T-cell (primary cell): ENCODE results near the gene UBE2I. TPM values are rescaled to one million over a fixed set of nuclear protein-coding genes. Genes with fewer than 3 reads are reported as not detected.

Experiments
- ATAC-seq, 4 experiments: fragments of 200-7000 bp in 3 of 4; fragments of 150-1000 bp in 1 of 4; cut with Tn5 transposase; replicated peaks in 1 of 4; 1 replicate in 3 of 4; 2 replicates in 1 of 4; pipeline ENCODE4 v1.10.0; 2021; ENCODE audit warnings: moderate library complexity in 3 of 4, mild to moderate bottlenecking in 2 of 4, moderate number of reproducible peaks in 1 of 4
- CTCF ChIA-PET, 2 donors: fragments of 300-600 bp; sonication (Branson Sonifier 250); formaldehyde crosslinking; loops; one replicate each; lab custom pipeline; 2022; ENCODE audit warnings: antibody characterized with exemption in 2 of 2; lab: Charles Lee
- POLR2A ChIA-PET, 2 donors: fragments of 300-600 bp; sonication (Branson Sonifier 250); formaldehyde crosslinking; loops; one replicate each; lab custom pipeline; 2022; ENCODE audit warnings: antibody characterized with exemption in 2 of 2; lab: Charles Lee
- DNase-seq, 35 experiments: peaks; one replicate each; pipeline versions ENCODE4 v3.0.0 to v3.0.0-alpha.2; 2013 to 2023
- H3K27ac ChIP-seq: one replicate; pipeline ENCODE4 v1.5.1; 2013; ENCODE audit warnings: low read length
- H3K27me3 ChIP-seq, 2 experiments: replicated peaks in 1 of 2; 1 replicate in 1 of 2; 2 replicates in 1 of 2; pipeline versions ENCODE4 v1.6.1 to v1.7.0; 2013; ENCODE audit warnings: low read length in 1 of 2, mixed read lengths in 1 of 2; ENCODE audit not compliant: control insufficient read depth in 2 of 2, insufficient read depth in 2 of 2; ENCODE audit errors: extremely low read depth in 1 of 2
- H3K36me3 ChIP-seq, 2 donors: 1 replicate in 1 of 2; 2 replicates in 1 of 2; pipeline versions ENCODE4 v1.6.1 to v1.7.0; 2013; ENCODE audit warnings: low read length in 1 of 2; ENCODE audit not compliant: control insufficient read depth in 2 of 2, insufficient read depth in 1 of 2; ENCODE audit errors: extremely low read depth in 1 of 2
- H3K4me1 ChIP-seq, 2 experiments: 1 replicate in 1 of 2; 2 replicates in 1 of 2; pipeline versions ENCODE4 v1.6.1 to v1.7.0; 2013; ENCODE audit warnings: low read length in 2 of 2, mixed read lengths in 1 of 2; ENCODE audit not compliant: insufficient read depth in 2 of 2, control insufficient read depth in 1 of 2; ENCODE audit errors: extremely low read depth in 1 of 2
- H3K4me3 ChIP-seq, 2 donors: 1 replicate in 1 of 2; 2 replicates in 1 of 2; pipeline versions ENCODE4 v1.5.1 to v1.7.0; 2013; ENCODE audit warnings: mild to moderate bottlenecking in 2 of 2, low read length in 1 of 2, moderate library complexity in 1 of 2; ENCODE audit not compliant: control insufficient read depth in 1 of 2; ENCODE audit errors: extremely low read depth in 1 of 2
- H3K9me3 ChIP-seq: 2 replicates; pipeline ENCODE4 v1.7.0; 2013
- H3K27ac Mint-ChIP-seq, 2 donors: one replicate each; pipeline ENCODE4 v1.8.0; 2020 to 2021; ENCODE audit warnings: mild to moderate bottlenecking in 2 of 2, mixed read lengths in 2 of 2
- H3K27me3 Mint-ChIP-seq, 2 donors: one replicate each; pipeline ENCODE4 v1.8.0; 2021 to 2022; ENCODE audit warnings: mixed read lengths in 2 of 2
- H3K36me3 Mint-ChIP-seq: one replicate; pipeline ENCODE4 v1.8.0; 2021; ENCODE audit warnings: mixed read lengths
- H3K4me1 Mint-ChIP-seq, 3 donors: one replicate each; pipeline ENCODE4 v1.8.0; 2020 to 2022; ENCODE audit warnings: mixed read lengths in 3 of 3, mild to moderate bottlenecking in 1 of 3
- H3K4me3 Mint-ChIP-seq, 3 donors: one replicate each; pipeline ENCODE4 v1.8.0; 2020 to 2022; ENCODE audit warnings: mild to moderate bottlenecking in 3 of 3, mixed read lengths in 3 of 3, moderate library complexity in 3 of 3
- H3K9me3 Mint-ChIP-seq, 3 donors: one replicate each; pipeline ENCODE4 v1.8.0; 2020 to 2022; ENCODE audit warnings: mixed read lengths in 3 of 3
- WGBS: methylation state at CpG from one replicate; pipeline ENCODE4 v1.1.5; 2013; ENCODE audit warnings: missing lambda C conversion rate; ENCODE audit not compliant: insufficient coverage; 5-methylcytosine and 5-hydroxymethylcytosine counted together
- total RNA-seq, 35 experiments: library from RNA in 6 of 35; stranded (reverse) in 6 of 35; fragments of 120-200 nt in 1 of 35; gene quantifications; one replicate each; pipeline versions ENCODE4 v1.2.1 to v1.2.4 and lab custom pipeline; 2013 to 2026

Gene UBE2I
- total RNA-seq, 5 donors from 2014 or later (not counting 1 experiment from before 2014, with no cell fraction given), result 173 to 247 (median 190) TPM

DNA sequence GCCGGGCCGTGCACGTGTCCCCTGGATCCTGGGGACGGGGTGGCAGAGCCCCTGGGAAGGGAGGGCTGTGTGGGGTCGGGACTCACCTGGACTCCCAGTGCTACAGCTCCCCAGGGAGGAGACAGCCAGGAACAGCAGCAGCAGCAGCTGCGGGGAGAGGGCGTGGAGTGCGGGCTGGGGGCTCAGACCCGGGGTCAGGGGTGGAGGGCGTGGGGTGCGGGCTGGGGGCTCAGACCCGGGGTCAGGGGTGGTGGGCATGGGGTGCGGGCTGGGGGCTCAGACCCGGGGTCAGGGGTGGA, 32.9 kb upstream of the UBE2I start:
- Mint-ChIP-seq H3K4me3 (no peak overlapping the region), H3K36me3 (no peaks in the 10 kb centered on the region), H3K9me3 (no peaks in the 10 kb centered on the region), H3K27me3 (peaks cover 15 to 25% of the 10 kb centered on the region in 2 donors), H3K27ac (no peak overlapping the region), H3K4me1 (peaks cover 0 to 2% (median under 1%) of the 10 kb centered on the region in 3 donors)
- no peak overlapping the region for H3K4me3 ChIP-seq
- H3K27me3 ChIP-seq, result peaks cover 0 to 71% of the 10 kb centered on the region in 2 experiments
- no peaks in the 10 kb centered on the region for H3K9me3 ChIP-seq
- ATAC-seq (no peak), DNase-seq (no peak)
- WGBS, result 92% methylated on average over 4 of the region's 14 CpGs
- H3K36me3 ChIP-seq, result no peaks in the 10 kb centered on the region
- H3K4me1 ChIP-seq, result peaks cover 0 to 9% of the 10 kb centered on the region in 2 experiments
- POLR2A ChIA-PET, result no interaction called here
- no peak overlapping the region for H3K27ac ChIP-seq
- CTCF ChIA-PET, result no interaction called here

DNA sequence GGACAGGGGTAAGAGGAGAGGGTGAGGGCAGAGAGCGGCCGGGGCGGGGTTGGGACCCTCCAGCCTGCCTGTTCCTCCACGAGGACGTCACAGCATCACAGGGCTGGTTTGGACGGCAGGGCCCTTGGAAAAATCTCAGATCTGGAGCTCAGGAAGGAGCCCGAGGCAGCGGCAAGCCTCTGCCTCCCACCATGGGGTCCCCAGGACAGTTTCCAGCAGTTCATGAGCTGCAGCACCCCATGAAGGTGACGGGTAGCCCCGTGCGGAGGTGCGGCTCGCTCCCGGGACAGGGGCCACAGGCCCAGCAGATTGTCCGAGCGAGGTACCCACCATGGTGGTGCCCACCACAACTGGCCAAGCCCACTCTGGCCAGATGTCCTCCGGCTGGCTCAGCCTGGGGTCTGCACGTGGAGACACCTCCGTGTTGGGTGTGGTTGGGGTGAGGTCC, 32.3 kb upstream of the UBE2I start:
- Histone ChIP-seq H3K27ac (no peak overlapping the region), H3K4me3 (no peak overlapping the region), H3K36me3 (no peaks in the 10 kb centered on the region), H3K4me1 (peaks cover 0 to 3% of the 10 kb centered on the region in 2 experiments), H3K27me3 (peaks cover 0 to 67% of the 10 kb centered on the region in 2 experiments), H3K9me3 (no peaks in the 10 kb centered on the region)
- Mint-ChIP-seq H3K27ac (no peak overlapping the region), H3K4me3 (no peak overlapping the region), H3K36me3 (no peaks in the 10 kb centered on the region), H3K27me3 (peaks cover 15 to 24% of the 10 kb centered on the region in 2 donors), H3K9me3 (no peaks in the 10 kb centered on the region), H3K4me1 (peaks cover 0 to under 1% (median 0%) of the 10 kb centered on the region in 3 donors)
- DNase-seq (no peak), ATAC-seq (no peak)
- ChIA-PET POLR2A (no interaction called here), CTCF (no interaction called here)
- WGBS, result 67% methylated on average over 12 of the region's 19 CpGs

DNA sequence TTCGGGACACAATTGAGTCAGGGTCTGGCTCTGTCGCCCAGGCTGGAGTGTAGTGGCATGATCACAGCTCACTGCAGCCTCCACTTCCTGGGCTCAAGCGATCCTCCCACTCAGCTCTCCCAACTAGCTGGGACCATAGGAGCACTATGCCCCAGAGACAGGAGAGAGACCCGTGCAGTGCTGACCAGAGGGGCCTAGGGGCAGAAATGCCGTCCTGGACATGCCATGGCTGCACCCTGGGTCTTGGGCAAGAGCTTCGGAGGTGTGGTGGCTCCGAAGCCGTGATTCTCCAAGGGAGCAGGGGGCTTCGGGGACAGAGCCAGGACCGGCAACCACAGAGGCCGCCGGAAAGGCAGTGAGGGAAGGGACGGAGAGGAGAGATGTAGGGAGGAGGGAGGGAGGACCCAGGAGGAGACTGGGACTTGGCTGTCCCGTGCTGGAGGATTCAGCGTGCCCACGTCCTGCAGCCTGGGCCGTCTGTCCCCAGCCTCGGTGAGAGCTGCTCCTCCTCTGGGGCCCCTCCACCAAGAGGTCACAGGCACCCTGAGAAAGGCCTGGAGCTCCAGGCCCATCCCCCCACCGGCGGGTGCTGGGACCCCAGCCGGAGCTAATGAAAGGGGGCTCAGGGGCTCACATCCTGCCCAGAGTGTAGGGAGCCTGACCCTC, 31.7 kb upstream of the UBE2I start:
- ATAC-seq, result no peak
- Histone ChIP-seq H3K4me1 (no peaks in the 10 kb centered on the region), H3K36me3 (no peaks in the 10 kb centered on the region), H3K4me3 (no peak overlapping the region), H3K27me3 (peaks cover 0 to 64% of the 10 kb centered on the region in 2 experiments), H3K9me3 (no peaks in the 10 kb centered on the region), H3K27ac (no peak overlapping the region)
- Mint-ChIP-seq H3K9me3 (no peaks in the 10 kb centered on the region), H3K4me1 (no peaks in the 10 kb centered on the region), H3K27ac (no peak overlapping the region), H3K4me3 (no peak overlapping the region), H3K27me3 (peaks cover 14 to 20% of the 10 kb centered on the region in 2 donors), H3K36me3 (no peaks in the 10 kb centered on the region)
- WGBS, result 65% methylated on average over 17 of the region's 21 CpGs
- POLR2A ChIA-PET, result no interaction called here
- CTCF ChIA-PET, result no interaction called here
- no peak for DNase-seq

DNA sequence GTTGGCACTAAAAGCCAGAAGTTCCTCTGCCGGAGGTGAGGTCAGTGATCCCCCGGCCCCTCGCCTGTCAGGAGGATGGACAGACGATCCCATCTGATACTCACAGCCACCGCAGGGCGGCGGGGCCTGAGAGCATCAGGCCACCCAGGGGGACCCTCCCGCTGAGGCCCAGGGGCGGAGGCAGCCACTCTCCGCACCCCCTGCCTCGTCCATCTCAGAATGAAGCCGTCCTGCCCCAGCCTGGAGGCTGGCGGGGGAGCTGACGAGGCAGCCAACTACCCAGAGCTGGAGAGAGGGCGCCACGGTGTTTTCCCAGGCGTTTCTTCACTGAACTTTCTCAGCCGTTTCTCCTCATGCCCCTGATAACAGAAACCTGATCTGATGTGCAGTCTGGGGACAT, 31.0 kb upstream of the UBE2I start:
- 38% methylated on average over 18 of the region's 18 CpGs for WGBS
- Mint-ChIP-seq H3K9me3 (no peaks in the 10 kb centered on the region), H3K27ac (no peak overlapping the region), H3K27me3 (peaks cover 11 to 14% of the 10 kb centered on the region in 2 donors), H3K4me3 (no peak overlapping the region), H3K36me3 (no peaks in the 10 kb centered on the region), H3K4me1 (no peaks in the 10 kb centered on the region)
- ATAC-seq (no peak), DNase-seq (no peak)
- Histone ChIP-seq H3K4me3 (no peak overlapping the region), H3K27me3 (peaks cover 0 to 58% of the 10 kb centered on the region in 2 experiments), H3K27ac (no peak overlapping the region), H3K36me3 (no peaks in the 10 kb centered on the region), H3K4me1 (no peaks in the 10 kb centered on the region), H3K9me3 (no peaks in the 10 kb centered on the region)
- ChIA-PET CTCF (no interaction called here), POLR2A (no interaction called here)

DNA sequence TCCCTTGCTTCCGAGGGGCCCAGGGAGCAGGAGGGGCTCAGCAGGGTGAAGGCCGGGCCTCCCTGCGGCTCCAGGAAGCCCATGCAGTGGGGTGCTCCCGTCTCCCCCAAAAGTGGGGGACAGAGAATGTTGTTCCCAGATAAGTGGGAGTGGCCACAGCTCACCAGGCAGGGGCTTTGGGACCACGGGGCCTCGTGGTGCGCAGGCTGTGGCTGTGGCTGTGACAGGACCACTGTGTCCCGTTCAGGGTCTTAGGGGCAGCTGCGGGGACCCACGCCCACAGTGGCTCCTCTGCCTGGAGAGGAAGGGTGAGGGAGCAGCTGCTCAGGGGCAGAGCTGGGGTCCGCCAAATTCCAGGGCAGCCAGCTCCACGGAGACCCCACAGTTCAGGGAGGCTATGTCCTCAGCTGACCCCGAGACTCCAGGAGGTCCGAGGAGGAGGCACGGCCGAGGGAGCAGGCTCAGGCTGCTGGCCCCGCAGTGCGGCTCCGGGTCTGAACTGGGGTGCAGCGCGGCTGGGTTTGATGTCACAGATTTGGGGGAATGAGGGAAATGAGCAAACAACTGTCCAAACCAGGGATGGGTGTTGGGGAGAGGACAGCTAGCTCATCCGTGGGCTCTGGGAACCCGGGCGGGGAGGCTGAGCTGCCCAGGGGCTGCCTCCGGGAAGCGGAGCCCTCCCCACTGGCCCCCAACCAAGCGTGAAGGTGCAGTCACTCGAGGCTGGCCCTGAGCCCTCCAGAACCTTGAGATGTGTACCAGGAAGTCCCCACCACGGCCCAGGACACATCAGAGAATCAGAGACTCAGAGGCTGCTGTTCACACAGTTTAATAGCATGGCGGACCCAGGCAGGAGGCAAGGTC, 30.1 kb upstream of the UBE2I start:
- no peak overlapping the region for H3K4me3 Mint-ChIP-seq
- Histone ChIP-seq H3K36me3 (no peaks in the 10 kb centered on the region), H3K9me3 (no peaks in the 10 kb centered on the region), H3K27ac (no peak overlapping the region), H3K4me1 (no peaks in the 10 kb centered on the region), H3K4me3 (no peak overlapping the region), H3K27me3 (peaks cover 0 to 62% of the 10 kb centered on the region in 2 experiments)
- ATAC-seq (no peak), DNase-seq (no peak)
- no peak overlapping the region for H3K27ac Mint-ChIP-seq
- H3K9me3 Mint-ChIP-seq, result no peaks in the 10 kb centered on the region
- ChIA-PET CTCF (no interaction called here), POLR2A (no interaction called here)
- no peaks in the 10 kb centered on the region for H3K4me1 Mint-ChIP-seq
- H3K36me3 Mint-ChIP-seq, result no peaks in the 10 kb centered on the region
- H3K27me3 Mint-ChIP-seq, result peaks cover 11 to 18% of the 10 kb centered on the region in 2 donors
- WGBS, result 76% methylated on average over 22 of the region's 30 CpGs

DNA sequence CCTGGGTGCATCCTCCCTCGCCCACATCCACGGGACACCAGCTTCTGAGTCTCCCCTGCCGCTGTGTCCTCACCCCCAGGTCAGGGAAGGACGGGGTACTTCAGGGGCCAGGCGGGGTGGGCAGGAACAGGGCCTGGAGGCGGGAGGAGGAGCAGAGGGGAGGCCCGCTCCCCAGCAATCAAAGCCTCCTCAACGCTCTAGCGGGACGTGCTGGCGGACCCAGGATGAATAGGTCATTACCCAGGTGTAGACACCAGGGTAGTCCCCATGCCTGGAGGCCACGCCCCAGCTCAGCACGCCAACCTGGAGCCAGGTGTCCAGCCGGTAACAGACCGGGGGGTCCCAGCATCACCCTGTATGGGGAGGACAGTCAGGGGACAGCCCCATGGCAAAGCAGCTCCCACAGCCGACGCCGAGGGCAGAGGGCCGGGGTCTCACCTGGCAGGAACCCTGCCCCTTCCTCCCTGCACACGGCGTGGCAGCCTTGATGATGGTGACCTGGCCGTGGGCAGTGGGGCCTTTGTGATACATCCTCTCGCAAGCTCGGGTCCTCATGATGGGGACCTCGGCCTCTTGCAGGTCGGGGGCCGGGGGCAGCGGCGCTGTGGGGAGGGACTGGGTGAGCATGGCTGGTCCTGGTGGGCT, 29.4 kb upstream of the UBE2I start:
- no peaks in the 10 kb centered on the region for H3K4me1 ChIP-seq
- H3K4me3 ChIP-seq, result no peak overlapping the region
- no peak for DNase-seq
- H3K27me3 Mint-ChIP-seq, result peaks cover 11 to 20% of the 10 kb centered on the region in 2 donors
- WGBS, result 78% methylated on average over 26 of the region's 29 CpGs
- no peaks in the 10 kb centered on the region for H3K9me3 Mint-ChIP-seq
- no peak overlapping the region for H3K27ac ChIP-seq
- H3K27ac Mint-ChIP-seq, result no peak overlapping the region
- H3K36me3 Mint-ChIP-seq, result no peaks in the 10 kb centered on the region
- H3K4me3 Mint-ChIP-seq, result no peak overlapping the region
- POLR2A ChIA-PET, result no interaction called here
- no peaks in the 10 kb centered on the region for H3K4me1 Mint-ChIP-seq
- no peaks in the 10 kb centered on the region for H3K9me3 ChIP-seq
- H3K36me3 ChIP-seq, result no peaks in the 10 kb centered on the region
- CTCF ChIA-PET, result no interaction called here
- H3K27me3 ChIP-seq, result peaks cover 0 to 67% of the 10 kb centered on the region in 2 experiments
- ATAC-seq, result no peak
